NT2/D1 (cell line): ENCODE measurements around the gene PROX2.

ENCODE experiments used
- DNase-seq: peaks from one replicate; pipeline ENCODE4 v3.0.0-alpha.2; 2011; ENCODE audit warnings: low read depth, low spot score
- H3K27me3 ChIP-seq: 2 replicates; pipeline ENCODE4 v1.6.0; 2011; ENCODE audit warnings: mild to moderate bottlenecking; ENCODE audit not compliant: insufficient read length, insufficient read depth
- H3K36me3 ChIP-seq: 2 replicates; pipeline ENCODE4 v1.6.1; 2011; ENCODE audit warnings: mild to moderate bottlenecking, low read length, mixed read lengths; ENCODE audit not compliant: insufficient read depth, insufficient read length
- H3K4me1 ChIP-seq: 2 replicates; pipeline ENCODE4 v1.5.1; 2011; ENCODE audit not compliant: insufficient read depth, insufficient read length
- H3K4me3 ChIP-seq: 2 replicates; pipeline ENCODE4 v1.5.1; 2011; ENCODE audit warnings: low read depth; ENCODE audit not compliant: insufficient read length
- H3K9ac ChIP-seq: 2 replicates; pipeline ENCODE4 v1.6.0; 2011; ENCODE audit warnings: low read depth; ENCODE audit not compliant: insufficient read length
- H3K9me3 ChIP-seq: 2 replicates; pipeline ENCODE4 v1.5.1; 2011; ENCODE audit warnings: mild to moderate bottlenecking, low read length; ENCODE audit not compliant: insufficient read depth
- SUZ12 ChIP-seq: IDR thresholded peaks from 2 replicates; pipeline ENCODE4 v1.6.1; 2011; ENCODE audit not compliant: insufficient read length, insufficient read depth; ENCODE audit errors: extremely low read depth
- YY1 ChIP-seq: IDR thresholded peaks from 2 replicates; pipeline ENCODE4 v1.6.1; 2011; ENCODE audit not compliant: insufficient read length, insufficient read depth
- ZNF274 ChIP-seq: IDR thresholded peaks from 2 replicates; pipeline ENCODE4 v1.6.1; 2011; ENCODE audit warnings: mild to moderate bottlenecking, low read depth, low read length

PROX2 gene

GRCh38 chr14:74908861-74909341 is 33.0 kb upstream of the PROX2 start:
- TF ChIP-seq SUZ12 (no peak), YY1 (no peak), ZNF274 (no peak)
- Histone ChIP-seq H3K27me3 (no peaks in the 10 kb centered on the region), H3K9me3 (no peaks in the 10 kb centered on the region), H3K4me3 (no peak overlapping the region), H3K36me3 (peaks cover 29% of the 10 kb centered on the region), H3K9ac (no peak overlapping the region), H3K4me1 (no peaks in the 10 kb centered on the region)
- DNase-seq: no peak

DNA sequence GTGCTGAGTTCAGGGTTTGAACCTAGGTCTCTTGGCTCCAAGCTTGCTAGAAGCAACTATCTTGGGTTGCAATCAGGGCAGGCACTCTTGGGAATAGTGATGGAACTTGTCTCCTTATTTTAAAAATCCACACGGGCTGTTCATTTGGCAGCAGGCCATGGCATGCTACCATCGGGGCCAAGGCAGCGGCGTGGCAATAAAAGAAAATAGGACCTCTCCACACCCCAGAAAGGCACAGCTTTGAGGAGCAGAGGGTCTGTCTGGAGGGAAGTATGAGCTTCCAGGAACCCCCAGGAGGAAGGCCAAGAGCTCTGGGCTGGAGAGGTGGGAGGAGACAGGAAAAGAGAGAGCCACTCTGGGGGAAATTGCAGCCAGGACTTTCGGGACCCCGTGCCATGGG is 31.8 kb upstream of the PROX2 start:
- H3K36me3 ChIP-seq: peaks cover 39% of the 10 kb centered on the region
- no peaks in the 10 kb centered on the region for H3K9me3 ChIP-seq
- DNase-seq: no peak
- H3K27me3 ChIP-seq: no peaks in the 10 kb centered on the region
- no peak overlapping the region for H3K4me3 ChIP-seq
- peaks cover 2% of the 10 kb centered on the region for H3K4me1 ChIP-seq
- no peak overlapping the region for H3K9ac ChIP-seq
- TF ChIP-seq YY1 (no peak), ZNF274 (no peak), SUZ12 (no peak)

- no peak for DNase-seq
- no peak overlapping the region for H3K9ac ChIP-seq
- no peak overlapping the region for H3K4me3 ChIP-seq
- H3K27me3 ChIP-seq: no peaks in the 10 kb centered on the region
- TF ChIP-seq ZNF274 (no peak), SUZ12 (no peak), YY1 (no peak)
- H3K36me3 ChIP-seq: peaks cover 46% of the 10 kb centered on the region
- H3K9me3 ChIP-seq: no peaks in the 10 kb centered on the region
- H3K4me1 ChIP-seq: peaks cover 2% of the 10 kb centered on the region
Measured at GRCh38 chr14:74906925-74907521, 31.1 kb upstream of the PROX2 start.

DNA sequence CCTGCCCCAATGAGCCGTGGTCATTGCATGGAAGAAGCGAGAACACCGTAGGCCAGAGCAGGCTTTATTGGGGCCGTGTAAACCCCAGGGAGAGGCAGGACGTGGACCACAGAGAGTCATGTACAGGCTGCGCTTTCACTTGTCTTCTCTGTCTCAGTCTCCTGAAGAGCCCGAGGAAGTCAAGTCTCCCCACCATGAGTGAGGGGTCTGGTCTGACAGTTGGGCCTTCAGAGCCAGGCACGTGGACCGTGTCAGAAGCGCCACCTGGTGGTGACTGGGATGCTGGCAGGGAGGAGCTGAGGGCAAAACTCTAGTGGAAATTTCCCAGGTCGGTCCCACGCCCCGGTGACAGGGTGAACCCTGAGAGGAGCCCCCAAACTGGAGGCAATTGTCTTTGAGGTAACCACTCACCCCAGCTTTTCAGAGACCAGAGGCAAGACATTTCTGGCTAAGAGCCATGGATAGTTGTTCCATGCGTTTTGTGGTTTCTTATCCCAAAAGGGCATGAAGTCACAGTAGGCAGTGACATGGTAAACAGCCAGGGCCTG is 29.7 kb upstream of the PROX2 start:
- no peak overlapping the region for H3K9ac ChIP-seq
- H3K4me3 ChIP-seq: no peak overlapping the region
- H3K9me3 ChIP-seq: no peaks in the 10 kb centered on the region
- DNase-seq: no peak
- H3K27me3 ChIP-seq: no peaks in the 10 kb centered on the region
- H3K4me1 ChIP-seq: peaks cover 2% of the 10 kb centered on the region
- peaks cover 60% of the 10 kb centered on the region for H3K36me3 ChIP-seq
- no peak for TF ChIP-seq ZNF274
- no peak for TF ChIP-seq SUZ12
- no peak for TF ChIP-seq YY1

- TF ChIP-seq ZNF274 (no peak), YY1 (no peak), SUZ12 (no peak)
- DNase-seq: no peak
- Histone ChIP-seq H3K27me3 (no peaks in the 10 kb centered on the region), H3K4me1 (peaks cover 2% of the 10 kb centered on the region), H3K9ac (no peak overlapping the region), H3K36me3 (peaks cover 68% of the 10 kb centered on the region), H3K9me3 (no peaks in the 10 kb centered on the region), H3K4me3 (no peak overlapping the region)
Measured at GRCh38 chr14:74904635-74905503, 28.9 kb upstream of the PROX2 start.

GRCh38 chr14:74902941-74903705 is 27.2 kb upstream of the PROX2 start:
- no peak for TF ChIP-seq YY1
- no peak for TF ChIP-seq ZNF274
- no peak for TF ChIP-seq SUZ12
- no peaks in the 10 kb centered on the region for H3K9me3 ChIP-seq
- H3K4me1 ChIP-seq: peaks cover 2% of the 10 kb centered on the region
- no peak for DNase-seq
- H3K4me3 ChIP-seq: no peak overlapping the region
- H3K27me3 ChIP-seq: no peaks in the 10 kb centered on the region
- peaks cover 85% of the 10 kb centered on the region for H3K36me3 ChIP-seq
- H3K9ac ChIP-seq: no peak overlapping the region

- H3K9ac ChIP-seq: no peak overlapping the region
- no peaks in the 10 kb centered on the region for H3K9me3 ChIP-seq
- H3K4me1 ChIP-seq: peaks cover 1% of the 10 kb centered on the region
- no peak for TF ChIP-seq YY1
- no peak for TF ChIP-seq ZNF274
- no peak for TF ChIP-seq SUZ12
- H3K27me3 ChIP-seq: no peaks in the 10 kb centered on the region
- H3K4me3 ChIP-seq: no peak overlapping the region
- H3K36me3 ChIP-seq: peaks cover 95% of the 10 kb centered on the region
- DNase-seq: no peak
Measured at GRCh38 chr14:74898694-74899093, 22.7 kb upstream of the PROX2 start.
